Endothelial cell of umbilical vein (primary cell): ENCODE data around the gene CTNNA2. TPM values are rescaled to one million over a fixed set of nuclear protein-coding genes. Genes with fewer than 3 reads are reported as not detected.

Experiments
- BruUV-seq: library from RNA; stranded (reverse); fragments of 400-500 nt; replicated peaks from 2 replicates; lab custom pipeline; 2021; lab: Mats Ljungman, UMichigan
- CTCF ChIA-PET: fragments of 300-600, 350-600 bp; sonication (Branson Sonifier 250); formaldehyde crosslinking; loops from one replicate; lab custom pipeline; 2021; ENCODE audit warnings: antibody characterized with exemption, inconsistent platforms; lab: Charles Lee
- POLR2A ChIA-PET: fragments of 300-600, 350-600 bp; sonication (Branson Sonifier 250); formaldehyde crosslinking; loops from one replicate; lab custom pipeline; 2021; ENCODE audit warnings: antibody characterized with exemption, inconsistent platforms; lab: Charles Lee
- DNase-seq: peaks from one replicate; pipeline ENCODE4 v3.0.0-alpha.2; 2011; ENCODE audit warnings: low read depth, low spot score
- FAIRE-seq: peaks from 2 replicates; lab custom pipeline; 2011; peaks lifted over from hg19 to GRCh38; lab: Jason Lieb, UNC
- H2AFZ ChIP-seq: 2 replicates; pipeline ENCODE4 v1.6.0; 2012; ENCODE audit warnings: low read depth, low read length, control low read depth, inconsistent platforms
- H3K27ac ChIP-seq: 2 replicates; pipeline ENCODE4 v1.5.1; 2011; ENCODE audit warnings: low read depth, mild to moderate bottlenecking, control low read depth, low read length, moderate library complexity; ENCODE audit not compliant: insufficient read depth
- H3K27me3 ChIP-seq, 2 experiments: 2 replicates each; pipeline versions ENCODE4 v1.6.0 to v1.6.1; 2011; ENCODE audit warnings: low read length in 2 of 2, mixed read lengths in 1 of 2; ENCODE audit not compliant: control insufficient read depth in 2 of 2, insufficient read depth in 2 of 2
- H3K36me3 ChIP-seq, 2 experiments: 2 replicates in 1 of 2; 3 replicates in 1 of 2; pipeline ENCODE4 v1.5.1; 2011; ENCODE audit warnings: low read length in 2 of 2, mild to moderate bottlenecking in 1 of 2, moderate library complexity in 1 of 2; ENCODE audit not compliant: control insufficient read depth in 2 of 2, insufficient read depth in 2 of 2; ENCODE audit errors: extremely low read depth in 1 of 2
- H3K4me1 ChIP-seq: 3 replicates; pipeline ENCODE4 v1.5.1; 2011; ENCODE audit warnings: mild to moderate bottlenecking, low read length; ENCODE audit not compliant: control insufficient read depth, insufficient read depth; ENCODE audit errors: extremely low read depth
- H3K4me2 ChIP-seq: 2 replicates; pipeline ENCODE4 v1.6.1; 2011; ENCODE audit warnings: low read length, control low read depth, mixed read lengths; ENCODE audit not compliant: insufficient read depth
- H3K4me3 ChIP-seq, 3 experiments: fragments of 200-600 bp in 1 of 3; sonication (generic), shearing (Covaris generic) in 1 of 3; replicated peaks in 1 of 3; 2 replicates each; pipeline ENCODE4 v1.5.1; 2011 to 2016; ENCODE audit warnings: control low read depth in 3 of 3, low read length in 3 of 3, mild to moderate bottlenecking in 2 of 3, inconsistent platforms in 1 of 3, low read depth in 1 of 3, moderate library complexity in 1 of 3; ENCODE audit not compliant: insufficient read depth in 1 of 3
- H3K79me2 ChIP-seq: 2 replicates; pipeline ENCODE4 v1.6.0; 2012; ENCODE audit warnings: low read length, inconsistent platforms; ENCODE audit not compliant: control insufficient read depth, insufficient read depth
- H3K9ac ChIP-seq: replicated peaks from 2 replicates; pipeline ENCODE3; 2011; ENCODE audit warnings: low read length, control low read depth; ENCODE audit not compliant: insufficient read depth; ENCODE audit errors: extremely low read depth
- H3K9me1 ChIP-seq: replicated peaks from 3 replicates; pipeline ENCODE4 v1.6.0; 2011; ENCODE audit warnings: mild to moderate bottlenecking, low read length; ENCODE audit not compliant: control insufficient read depth, insufficient read depth; ENCODE audit errors: extremely low read depth
- H3K9me3 ChIP-seq: replicated peaks from 2 replicates; pipeline ENCODE4 v1.5.1; 2012; ENCODE audit warnings: low read length, inconsistent platforms; ENCODE audit not compliant: control insufficient read depth, insufficient read depth
- H4K20me1 ChIP-seq: replicated peaks from 2 replicates; pipeline ENCODE3; 2011; ENCODE audit warnings: mild to moderate bottlenecking, low read length; ENCODE audit not compliant: control insufficient read depth, insufficient read depth; ENCODE audit errors: extremely low read depth
- EZH2 ChIP-seq: IDR thresholded peaks from 2 replicates; pipeline ENCODE4 v1.6.1; 2012; ENCODE audit warnings: borderline replicate concordance, low read depth, mild to moderate bottlenecking, moderate library complexity, low read length, inconsistent platforms; ENCODE audit not compliant: severe bottlenecking
- FOS ChIP-seq: IDR thresholded peaks from 2 replicates; pipeline ENCODE4 v1.6.1; 2011; ENCODE audit warnings: mild to moderate bottlenecking, low read length, moderate library complexity, borderline replicate concordance; ENCODE audit not compliant: insufficient read depth
- GATA2 ChIP-seq: IDR thresholded peaks from 2 replicates; pipeline ENCODE4 v1.7.0; 2011; ENCODE audit warnings: low read depth, mild to moderate bottlenecking, moderate library complexity, mixed read lengths, low read length; ENCODE audit not compliant: insufficient read length, insufficient read depth
- JUN ChIP-seq: IDR thresholded peaks from 2 replicates; pipeline ENCODE4 v1.6.1; 2011; ENCODE audit warnings: borderline replicate concordance, low read depth; ENCODE audit not compliant: insufficient read length, insufficient read depth
- MYC ChIP-seq: IDR thresholded peaks from one replicate; pipeline ENCODE4 v1.6.1; 2011; ENCODE audit warnings: mild to moderate bottlenecking, low read depth, low read length
- POLR2A ChIP-seq: IDR thresholded peaks from 2 replicates; pipeline ENCODE4 v1.6.1; 2012; ENCODE audit warnings: low read depth, mild to moderate bottlenecking, control low read depth, low read length
- POLR2AphosphoS5 ChIP-seq: IDR thresholded peaks from 2 replicates; pipeline ENCODE4 v1.6.1; 2012; ENCODE audit warnings: low read depth, mild to moderate bottlenecking, control low read depth, low read length, moderate library complexity; ENCODE audit not compliant: insufficient read depth
- dilution Hi-C: fragments of 300-500 bp; cut with MboI; formaldehyde crosslinking; loops from one replicate; pipeline ENCODE4 v1.15.0; 2019; ENCODE audit warnings: low sequenced_read_pairs; ENCODE audit not compliant: extremely low pct_ligation_motif_present
- intact Hi-C: fragments of 100-400 bp; cut with micrococcal nuclease; formaldehyde crosslinking; loops from one replicate; pipeline ENCODE4 v1.10.0; 2022
- polyA plus RNA-seq, 4 experiments: library from polyadenylated mRNA; depleted of rRNA in 3 of 4; stranded (reverse) in 3 of 4; unstranded in 1 of 4; fragments of >200 nt; gene quantifications; 2 replicates each; pipeline versions ENCODE4 v1.2.1 to v1.2.3, GENCODE V29; 2011 to 2012; ENCODE audit warnings: missing spikeins in 1 of 4
- total RNA-seq: library from RNA; stranded (reverse); gene quantifications from 2 replicates; pipeline ENCODE4 v1.2.3, GENCODE V29; 2021
- TF ChIP-seq, protein P1 (sequence below): IDR thresholded peaks from 2 replicates; pipeline ENCODE4 v1.6.1; 2011; ENCODE audit not compliant: insufficient read depth, insufficient read length
- TF ChIP-seq, protein P2 (sequence below), 2 donors: IDR thresholded peaks; 1 replicate in 1 of 2; 2 replicates in 1 of 2; pipeline ENCODE4 v1.5.1; 2011; ENCODE audit warnings: low read length in 2 of 2, mild to moderate bottlenecking in 2 of 2, moderate library complexity in 2 of 2, control low read depth in 1 of 2, inconsistent platforms in 1 of 2, low read depth in 1 of 2; ENCODE audit not compliant: insufficient read depth in 1 of 2; ENCODE audit errors: extremely low read depth in 1 of 2

Gene CTNNA2
- total and polyA plus RNA-seq, 2 donors (not counting 3 experiments of a cell fraction or from before 2014, with no cell fraction given): not detected

DNA sequence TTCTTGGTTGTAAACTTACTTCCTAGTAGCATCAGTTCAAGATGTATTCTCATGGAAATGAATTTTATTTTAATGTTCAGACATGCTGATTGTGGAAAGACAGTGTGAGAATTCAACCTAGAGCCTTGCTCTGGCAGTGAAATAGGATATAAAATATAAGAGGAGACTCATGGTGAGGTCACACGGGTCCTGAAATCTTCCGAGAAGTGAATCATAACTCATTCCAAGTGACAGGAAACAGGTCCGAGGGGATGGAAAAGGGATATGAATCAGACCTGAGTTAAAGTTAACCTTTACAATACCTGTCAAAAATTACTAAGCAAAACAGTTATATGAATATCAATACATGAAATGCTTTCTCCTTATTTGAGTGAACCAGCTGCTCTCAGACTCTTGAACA lies 976.9 kb downstream of the CTNNA2 start:
- H3K9ac ChIP-seq: no peak overlapping the region
- FAIRE-seq (peak; percentile 54), DNase-seq (peak; percentile 34)
- H3K4me2 ChIP-seq: peak overlapping the region; percentile 31
- BruUV-seq: no TSS peak
- H3K27ac ChIP-seq: no peak overlapping the region
- no peaks in the 10 kb centered on the region for H3K36me3 ChIP-seq
- peaks cover 7% of the 10 kb centered on the region for H3K4me1 ChIP-seq
- CTCF ChIA-PET: interaction anchor here (1.0 kb wide), 1 partner anchor 9 kb away, joined by 3 read pairs; no protein-coding TSS in a partner anchor
- H4K20me1 ChIP-seq: no peaks in the 10 kb centered on the region
- POLR2A ChIA-PET: no interaction called here
- no peaks in the 10 kb centered on the region for H3K79me2 ChIP-seq
- dilution Hi-C loops (no loop called here), intact Hi-C loops (no loop called here)
- H3K9me1 ChIP-seq: no peaks in the 10 kb centered on the region
- TF ChIP-seq GATA2: no peak
- TF ChIP-seq JUN: peak; percentile 35
- TF ChIP-seq FOS: peak; percentile 13
- H3K27me3 ChIP-seq: no peaks in the 10 kb centered on the region
- no peak overlapping the region for H3K4me3 ChIP-seq
- no peaks in the 10 kb centered on the region for H3K9me3 ChIP-seq
- H2AFZ ChIP-seq: no peak overlapping the region

DNA sequence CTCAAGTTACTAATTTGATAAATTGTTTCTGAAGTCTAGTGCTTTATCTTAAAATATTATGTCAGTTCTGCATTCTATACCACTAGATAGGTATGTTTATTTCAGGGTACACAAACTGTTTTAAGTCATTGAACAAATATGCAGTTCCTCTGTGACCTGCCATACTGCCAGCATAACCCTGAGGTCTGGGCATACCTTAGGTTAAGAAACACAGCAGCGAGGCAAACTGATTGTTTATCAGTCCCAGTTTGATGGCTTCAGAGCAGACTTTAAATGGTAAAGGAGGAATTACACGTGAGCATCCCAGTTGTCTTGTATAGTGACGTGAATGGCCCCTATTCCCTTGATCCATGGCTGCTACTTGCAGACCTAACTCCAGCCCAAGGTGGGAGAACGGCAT lies 978.1 kb downstream of the CTNNA2 start:
- Histone ChIP-seq H3K27ac (no peak overlapping the region), H3K4me2 (no peak overlapping the region), H4K20me1 (no peaks in the 10 kb centered on the region), H3K4me3 (no peak overlapping the region), H3K9me1 (no peaks in the 10 kb centered on the region), H3K9ac (no peak overlapping the region), H3K27me3 (no peaks in the 10 kb centered on the region), H3K9me3 (no peaks in the 10 kb centered on the region), H3K36me3 (no peaks in the 10 kb centered on the region), H3K4me1 (peaks cover 7% of the 10 kb centered on the region), H3K79me2 (no peaks in the 10 kb centered on the region), H2AFZ (no peak overlapping the region)
- dilution Hi-C loops: no loop called here
- no peak for DNase-seq
- ChIA-PET CTCF (no interaction called here), POLR2A (no interaction called here)
- TF ChIP-seq POLR2A (no peak), POLR2AphosphoS5 (no peak), MYC (no peak), GATA2 (no peak), FOS (no peak), JUN (no peak), EZH2 (no peak)
- TF ChIP-seq, protein P1, sequence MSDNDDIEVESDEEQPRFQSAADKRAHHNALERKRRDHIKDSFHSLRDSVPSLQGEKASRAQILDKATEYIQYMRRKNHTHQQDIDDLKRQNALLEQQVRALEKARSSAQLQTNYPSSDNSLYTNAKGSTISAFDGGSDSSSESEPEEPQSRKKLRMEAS: no peak
- TF ChIP-seq, protein P2, sequence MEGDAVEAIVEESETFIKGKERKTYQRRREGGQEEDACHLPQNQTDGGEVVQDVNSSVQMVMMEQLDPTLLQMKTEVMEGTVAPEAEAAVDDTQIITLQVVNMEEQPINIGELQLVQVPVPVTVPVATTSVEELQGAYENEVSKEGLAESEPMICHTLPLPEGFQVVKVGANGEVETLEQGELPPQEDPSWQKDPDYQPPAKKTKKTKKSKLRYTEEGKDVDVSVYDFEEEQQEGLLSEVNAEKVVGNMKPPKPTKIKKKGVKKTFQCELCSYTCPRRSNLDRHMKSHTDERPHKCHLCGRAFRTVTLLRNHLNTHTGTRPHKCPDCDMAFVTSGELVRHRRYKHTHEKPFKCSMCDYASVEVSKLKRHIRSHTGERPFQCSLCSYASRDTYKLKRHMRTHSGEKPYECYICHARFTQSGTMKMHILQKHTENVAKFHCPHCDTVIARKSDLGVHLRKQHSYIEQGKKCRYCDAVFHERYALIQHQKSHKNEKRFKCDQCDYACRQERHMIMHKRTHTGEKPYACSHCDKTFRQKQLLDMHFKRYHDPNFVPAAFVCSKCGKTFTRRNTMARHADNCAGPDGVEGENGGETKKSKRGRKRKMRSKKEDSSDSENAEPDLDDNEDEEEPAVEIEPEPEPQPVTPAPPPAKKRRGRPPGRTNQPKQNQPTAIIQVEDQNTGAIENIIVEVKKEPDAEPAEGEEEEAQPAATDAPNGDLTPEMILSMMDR (IDR thresholded peaks at IDR 0.05; ENCODE audit: extremely low read depth in 1 of 2, insufficient read depth in 1 of 2, low read depth in 1 of 2, low read length in 2 of 2): no peak
- BruUV-seq: no TSS peak
- intact Hi-C loops: no loop called here
- no peak for FAIRE-seq
